GM12878 (cell line): ENCODE measurements around the gene FERMT2. TPM values are rescaled to one million over a fixed set of nuclear protein-coding genes. Genes with fewer than 3 reads are reported as not detected.

Source experiments
- ATAC-seq: fragments of 200-7000 bp; cut with Tn5 transposase; 3 replicates; pipeline ENCODE4 v1.9.1; 2020; ENCODE audit warnings: mild to moderate bottlenecking, moderate library complexity
- BruUV-seq: library from RNA; stranded (reverse); fragments of 400-500 nt; replicated peaks from 2 replicates; lab custom pipeline; 2021; lab: Mats Ljungman, UMichigan
- CTCF ChIA-PET: fragments of 300-600 bp; sonication (Branson Sonifier 250); formaldehyde crosslinking; extraction: SDS; loops from one replicate; lab custom pipeline; 2021; ENCODE audit warnings: inconsistent platforms; lab: Yijun Ruan, JAX
- POLR2A ChIA-PET: fragments of 350-600 bp; formaldehyde crosslinking; extraction: SDS; loops from one replicate; lab custom pipeline; 2021; ENCODE audit warnings: inconsistent platforms; lab: Charles Lee
- RAD21 ChIA-PET: fragments of 300-600 bp; sonication (Branson Sonifier 250); formaldehyde crosslinking; loops from one replicate; lab custom pipeline; 2023; ENCODE audit warnings: antibody characterized with exemption; ENCODE audit not compliant: unreplicated experiment; lab: Charles Lee
- SMC1A ChIA-PET: fragments of 300-600 bp; sonication (Branson Sonifier 250); formaldehyde crosslinking; loops from one replicate; lab custom pipeline; 2023; ENCODE audit not compliant: unreplicated experiment, uncharacterized antibody; lab: Charles Lee
- DNase-seq: peaks from one replicate; pipeline ENCODE4 v3.0.0-alpha.2; 2011; ENCODE audit warnings: low read depth, low spot score
- FAIRE-seq: peaks from 3 replicates; lab custom pipeline; 2011; peaks lifted over from hg19 to GRCh38; lab: Jason Lieb, UNC
- H2AFZ ChIP-seq: 2 replicates; pipeline ENCODE4 v1.6.0; 2011; ENCODE audit warnings: low read depth, low read length, control low read depth; ENCODE audit not compliant: control insufficient read depth
- H3K27ac ChIP-seq: 2 replicates; pipeline ENCODE4 v1.5.1; 2011; ENCODE audit warnings: control low read depth; ENCODE audit not compliant: control insufficient read depth, insufficient read depth
- H3K27me3 ChIP-seq, 2 experiments: replicated peaks in 1 of 2; 2 replicates each; pipeline versions ENCODE4 v1.6.0 to v1.6.1; 2011; ENCODE audit warnings: low read length in 1 of 2; ENCODE audit not compliant: control insufficient read depth in 2 of 2, insufficient read depth in 2 of 2
- H3K36me3 ChIP-seq, 2 experiments: 2 replicates each; pipeline ENCODE4 v1.5.1; 2011; ENCODE audit warnings: low read length in 1 of 2; ENCODE audit not compliant: control insufficient read depth in 2 of 2, insufficient read depth in 2 of 2
- H3K4me1 ChIP-seq: 2 replicates; pipeline ENCODE4 v1.6.1; 2011; ENCODE audit warnings: mild to moderate bottlenecking, low read length, moderate library complexity, mixed read lengths; ENCODE audit not compliant: control insufficient read depth, insufficient read depth
- H3K4me2 ChIP-seq: 2 replicates; pipeline ENCODE4 v1.6.0; 2011; ENCODE audit warnings: control low read depth; ENCODE audit not compliant: control insufficient read depth, insufficient read depth
- H3K4me3 ChIP-seq: fragments of 200-600 bp; sonication (generic); 2 replicates; pipeline ENCODE4 v1.5.1; 2016
- H3K79me2 ChIP-seq: 2 replicates; pipeline ENCODE4 v1.6.0; 2011; ENCODE audit warnings: low read length; ENCODE audit not compliant: control insufficient read depth, insufficient read depth
- H3K9ac ChIP-seq: 2 replicates; pipeline ENCODE4 v1.8.0; 2011; ENCODE audit warnings: low read length, control low read depth, mixed read lengths; ENCODE audit not compliant: control insufficient read depth, insufficient read depth
- H3K9me3 ChIP-seq: replicated peaks from 3 replicates; pipeline ENCODE4 v1.5.1; 2011; ENCODE audit warnings: mild to moderate bottlenecking, low read length; ENCODE audit not compliant: control insufficient read depth, insufficient read depth
- H4K20me1 ChIP-seq: 2 replicates; pipeline ENCODE4 v1.6.0; 2011; ENCODE audit not compliant: control insufficient read depth, insufficient read depth
- ATF7 ChIP-seq: fragments of 450-650 bp; IDR thresholded peaks from 2 replicates; pipeline ENCODE4 v1.6.1; 2016; ENCODE audit warnings: low read depth, mild to moderate bottlenecking
- E2F8 ChIP-seq: fragments of 450-650 bp; IDR thresholded peaks from 2 replicates; pipeline ENCODE4 v1.6.1; 2018; ENCODE audit warnings: mild to moderate bottlenecking, low read depth, moderate library complexity; ENCODE audit not compliant: partially characterized antibody
- NR2F1 ChIP-seq: fragments of 450-650 bp; conservative IDR thresholded peaks from 2 replicates; pipeline ENCODE4 v1.6.1; 2017; ENCODE audit warnings: mild to moderate bottlenecking
- RAD21 ChIP-seq: IDR thresholded peaks from 2 replicates; pipeline ENCODE4 v1.6.1; 2011; ENCODE audit warnings: mild to moderate bottlenecking, low read depth, low read length, moderate library complexity; ENCODE audit not compliant: insufficient read depth
- RCOR1 ChIP-seq: conservative IDR thresholded peaks from 2 replicates; pipeline ENCODE4 v1.6.1; 2012; ENCODE audit warnings: low read depth, low read length, improper control_type of control experiment
- YY1 ChIP-seq: IDR thresholded peaks from 2 replicates; pipeline ENCODE4 v1.6.1; 2011; ENCODE audit warnings: low read depth, mild to moderate bottlenecking, low read length
- WGBS: methylation state at CpG from one replicate; pipeline ENCODE4 v1.1.6; 2016; ENCODE audit warnings: low lambda C conversion rate; ENCODE audit not compliant: insufficient replicate concordance, insufficient coverage; ENCODE audit errors: missing lambda C conversion rate; 5-methylcytosine and 5-hydroxymethylcytosine counted together
- in situ Hi-C: fragments of 300-500 bp; cut with MboI; formaldehyde crosslinking; loops from 9 replicates; pipeline ENCODE4 v1.14.3; 2018; ENCODE audit warnings: mixed read lengths
- intact Hi-C: fragments of 100-400 bp; cut with micrococcal nuclease; formaldehyde crosslinking; loops from one replicate; pipeline ENCODE4 v1.14.2; 2022; ENCODE audit not compliant: unreplicated experiment
- polyA plus RNA-seq, 11 experiments: library from polyadenylated mRNA; depleted of rRNA in 4 of 11; unstranded in 6 of 11; stranded (reverse) in 5 of 11; fragments of >200 nt; fragmentation: Nextera tagmentation in 4 of 11; fragmentation: Illumina TruSeq in 1 of 11; extraction: Ambion mirVana in 4 of 11; extraction: Trizol in 1 of 11; gene quantifications; 1 replicate in 1 of 11; 2 replicates in 10 of 11; pipeline versions ENCODE4 v1.2.1 to v1.2.3, GENCODE V29; 2011 to 2016; ENCODE audit warnings: inconsistent platforms in 2 of 11, missing spikeins in 2 of 11, low read depth in 1 of 11
- total RNA-seq, 4 experiments: library from RNA; depleted of rRNA in 3 of 4; stranded (reverse); fragments of >200 nt in 3 of 4; fragmentation: Illumina TruSeq in 1 of 4; extraction: Trizol in 1 of 4; gene quantifications; 2 replicates each; pipeline versions ENCODE4 v1.2.1 to v1.2.3, GENCODE V29; 2013 to 2021
- TF ChIP-seq, protein P1 (sequence below): fragments of 450-650 bp; IDR thresholded peaks from 2 replicates; pipeline ENCODE4 v1.6.1; 2016; ENCODE audit warnings: mild to moderate bottlenecking
- TF ChIP-seq, protein P2 (sequence below): fragments of 450-650 bp; IDR thresholded peaks from 2 replicates; pipeline ENCODE4 v1.6.1; 2014; ENCODE audit warnings: mild to moderate bottlenecking
- TF ChIP-seq, protein P3 (sequence below): IDR thresholded peaks from 2 replicates; pipeline ENCODE4 v1.6.1; 2011; ENCODE audit warnings: low read depth, low read length, improper control_type of control experiment, borderline replicate concordance

The FERMT2 gene
- total and polyA plus RNA-seq, 10 of the 15 experiments (the other 5 are each of a cell fraction or from before 2014, with no cell fraction given): 4.9 to 35.5 (median 19.5) TPM

GRCh38 chr14:52875707-52876106, 75.1 kb downstream of the FERMT2 start (continued):
- TF ChIP-seq, protein P1, sequence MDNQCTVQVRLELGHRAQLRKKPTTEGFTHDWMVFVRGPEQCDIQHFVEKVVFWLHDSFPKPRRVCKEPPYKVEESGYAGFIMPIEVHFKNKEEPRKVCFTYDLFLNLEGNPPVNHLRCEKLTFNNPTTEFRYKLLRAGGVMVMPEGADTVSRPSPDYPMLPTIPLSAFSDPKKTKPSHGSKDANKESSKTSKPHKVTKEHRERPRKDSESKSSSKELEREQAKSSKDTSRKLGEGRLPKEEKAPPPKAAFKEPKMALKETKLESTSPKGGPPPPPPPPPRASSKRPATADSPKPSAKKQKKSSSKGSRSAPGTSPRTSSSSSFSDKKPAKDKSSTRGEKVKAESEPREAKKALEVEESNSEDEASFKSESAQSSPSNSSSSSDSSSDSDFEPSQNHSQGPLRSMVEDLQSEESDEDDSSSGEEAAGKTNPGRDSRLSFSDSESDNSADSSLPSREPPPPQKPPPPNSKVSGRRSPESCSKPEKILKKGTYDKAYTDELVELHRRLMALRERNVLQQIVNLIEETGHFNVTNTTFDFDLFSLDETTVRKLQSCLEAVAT: no peak
- no peak for TF ChIP-seq NR2F1

DNA sequence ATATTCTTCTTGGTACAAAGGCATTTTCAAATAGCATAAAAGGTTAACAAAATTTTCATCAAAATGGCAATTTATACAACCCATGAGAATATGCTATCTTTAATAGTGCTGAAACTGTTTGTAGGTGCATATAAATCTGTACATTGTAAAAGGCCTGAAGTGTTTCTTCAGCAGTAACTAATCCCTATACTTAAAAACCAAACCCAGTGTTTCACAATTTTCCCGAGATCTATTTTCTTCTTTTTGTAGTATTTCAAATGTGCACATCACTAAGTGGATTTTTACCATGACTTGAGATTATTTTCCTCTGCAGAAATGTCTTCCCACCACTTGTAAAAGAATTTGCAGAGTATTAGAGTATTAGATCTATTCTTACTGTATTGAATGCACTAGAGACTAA, 76.5 kb downstream of the FERMT2 start:
- H4K20me1 ChIP-seq: no peaks in the 10 kb centered on the region
- no peaks in the 10 kb centered on the region for H3K36me3 ChIP-seq
- H2AFZ ChIP-seq: no peak overlapping the region
- ChIA-PET RAD21 (interaction anchor here (0.7 kb wide), 1 partner anchor 180 kb away, joined by 3 read pairs; no protein-coding TSS in a partner anchor), POLR2A (no interaction called here), CTCF (no interaction called here), SMC1A (interaction anchor here (0.9 kb wide), 2 partner anchors 24 to 80 kb away, joined by 3 read pairs; no protein-coding TSS in a partner anchor)
- no peak overlapping the region for H3K9ac ChIP-seq
- no peaks in the 10 kb centered on the region for H3K4me1 ChIP-seq
- no peak overlapping the region for H3K4me3 ChIP-seq
- no peaks in the 10 kb centered on the region for H3K9me3 ChIP-seq
- in situ Hi-C loops (no loop called here), intact Hi-C loops (no loop called here)
- H3K79me2 ChIP-seq: no peaks in the 10 kb centered on the region
- H3K27ac ChIP-seq: no peak overlapping the region
- DNase-seq (no peak), ATAC-seq (no peak), FAIRE-seq (no peak)
- no peaks in the 10 kb centered on the region for H3K27me3 ChIP-seq
- no peak for TF ChIP-seq ATF7
- no TSS peak for BruUV-seq
- 42% methylated on average over 1 of the region's 1 CpG for WGBS
- H3K4me2 ChIP-seq: no peak overlapping the region

DNA sequence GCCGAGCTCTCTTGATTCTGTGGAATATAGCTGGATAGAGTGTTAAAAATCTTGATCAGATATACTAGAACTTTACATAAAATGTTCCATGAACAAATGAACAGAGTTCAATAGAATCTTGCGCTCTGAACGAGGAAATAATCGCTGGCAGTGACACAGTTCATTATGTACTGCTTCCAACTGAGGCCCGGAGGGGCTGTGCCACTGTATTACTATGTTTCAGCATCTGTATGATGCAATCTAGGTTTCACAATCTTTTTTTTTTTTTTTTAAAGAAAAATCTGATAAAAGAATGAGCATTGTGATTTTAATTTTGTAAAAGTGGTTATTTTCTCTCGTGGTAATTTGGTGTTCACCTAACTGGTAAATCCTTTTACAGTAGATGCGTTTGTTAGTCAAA, 77.2 kb downstream of the FERMT2 start:
- DNase-seq (no peak), FAIRE-seq (no peak), ATAC-seq (no peak)
- Histone ChIP-seq H3K27ac (no peak overlapping the region), H3K9me3 (no peaks in the 10 kb centered on the region), H3K36me3 (no peaks in the 10 kb centered on the region), H3K4me2 (no peak overlapping the region), H3K79me2 (no peaks in the 10 kb centered on the region), H3K4me3 (no peak overlapping the region), H4K20me1 (no peaks in the 10 kb centered on the region), H3K4me1 (no peaks in the 10 kb centered on the region), H3K9ac (no peak overlapping the region), H2AFZ (no peak overlapping the region), H3K27me3 (no peaks in the 10 kb centered on the region)
- ChIA-PET RAD21 (interaction anchor here (0.7 kb wide), 1 partner anchor 180 kb away, joined by 3 read pairs; no protein-coding TSS in a partner anchor), POLR2A (no interaction called here), SMC1A (interaction anchor here (0.6 to 0.9 kb wide), 2 partner anchors 80 to 475 kb away, joined by 3 read pairs; no protein-coding TSS in a partner anchor), CTCF (no interaction called here)
- BruUV-seq: no TSS peak
- intact Hi-C loops: no loop called here
- 68% methylated on average over 7 of the region's 7 CpGs for WGBS
- in situ Hi-C loops: no loop called here
- TF ChIP-seq E2F8 (no peak), RCOR1 (no peak), YY1 (no peak), RAD21 (no peak)
- TF ChIP-seq, protein P2, sequence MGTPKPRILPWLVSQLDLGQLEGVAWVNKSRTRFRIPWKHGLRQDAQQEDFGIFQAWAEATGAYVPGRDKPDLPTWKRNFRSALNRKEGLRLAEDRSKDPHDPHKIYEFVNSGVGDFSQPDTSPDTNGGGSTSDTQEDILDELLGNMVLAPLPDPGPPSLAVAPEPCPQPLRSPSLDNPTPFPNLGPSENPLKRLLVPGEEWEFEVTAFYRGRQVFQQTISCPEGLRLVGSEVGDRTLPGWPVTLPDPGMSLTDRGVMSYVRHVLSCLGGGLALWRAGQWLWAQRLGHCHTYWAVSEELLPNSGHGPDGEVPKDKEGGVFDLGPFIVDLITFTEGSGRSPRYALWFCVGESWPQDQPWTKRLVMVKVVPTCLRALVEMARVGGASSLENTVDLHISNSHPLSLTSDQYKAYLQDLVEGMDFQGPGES: no peak
- TF ChIP-seq, protein P3, sequence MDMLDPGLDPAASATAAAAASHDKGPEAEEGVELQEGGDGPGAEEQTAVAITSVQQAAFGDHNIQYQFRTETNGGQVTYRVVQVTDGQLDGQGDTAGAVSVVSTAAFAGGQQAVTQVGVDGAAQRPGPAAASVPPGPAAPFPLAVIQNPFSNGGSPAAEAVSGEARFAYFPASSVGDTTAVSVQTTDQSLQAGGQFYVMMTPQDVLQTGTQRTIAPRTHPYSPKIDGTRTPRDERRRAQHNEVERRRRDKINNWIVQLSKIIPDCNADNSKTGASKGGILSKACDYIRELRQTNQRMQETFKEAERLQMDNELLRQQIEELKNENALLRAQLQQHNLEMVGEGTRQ: no peak
